Measurements from ENCODE around the gene C5orf52.

DNA sequence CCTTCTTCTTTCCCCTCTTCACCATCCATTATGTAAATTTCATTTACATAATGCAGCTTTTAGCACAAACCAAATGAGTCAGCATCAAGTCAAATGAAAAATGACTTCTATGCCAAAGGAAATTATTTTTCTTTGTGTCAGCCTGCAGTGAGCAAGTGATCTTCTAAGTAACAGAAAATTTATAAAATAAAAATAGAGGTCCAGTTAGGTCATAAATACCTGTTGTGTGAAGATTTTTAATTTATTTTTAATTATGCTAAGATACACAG, 43.2 kb downstream of the C5orf52 start:
- TF ChIP-seq, protein P1, sequence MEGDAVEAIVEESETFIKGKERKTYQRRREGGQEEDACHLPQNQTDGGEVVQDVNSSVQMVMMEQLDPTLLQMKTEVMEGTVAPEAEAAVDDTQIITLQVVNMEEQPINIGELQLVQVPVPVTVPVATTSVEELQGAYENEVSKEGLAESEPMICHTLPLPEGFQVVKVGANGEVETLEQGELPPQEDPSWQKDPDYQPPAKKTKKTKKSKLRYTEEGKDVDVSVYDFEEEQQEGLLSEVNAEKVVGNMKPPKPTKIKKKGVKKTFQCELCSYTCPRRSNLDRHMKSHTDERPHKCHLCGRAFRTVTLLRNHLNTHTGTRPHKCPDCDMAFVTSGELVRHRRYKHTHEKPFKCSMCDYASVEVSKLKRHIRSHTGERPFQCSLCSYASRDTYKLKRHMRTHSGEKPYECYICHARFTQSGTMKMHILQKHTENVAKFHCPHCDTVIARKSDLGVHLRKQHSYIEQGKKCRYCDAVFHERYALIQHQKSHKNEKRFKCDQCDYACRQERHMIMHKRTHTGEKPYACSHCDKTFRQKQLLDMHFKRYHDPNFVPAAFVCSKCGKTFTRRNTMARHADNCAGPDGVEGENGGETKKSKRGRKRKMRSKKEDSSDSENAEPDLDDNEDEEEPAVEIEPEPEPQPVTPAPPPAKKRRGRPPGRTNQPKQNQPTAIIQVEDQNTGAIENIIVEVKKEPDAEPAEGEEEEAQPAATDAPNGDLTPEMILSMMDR (IDR thresholded peaks at IDR 0.05; ENCODE audit: insufficient read depth, low read length, poor library complexity, severe bottlenecking): no peak
- no peak for TF ChIP-seq EZH2phosphoT487 (conservative IDR thresholded peaks at IDR 0.05; ENCODE audit: low read length)
